ENCODE measurements around the gene FAM222A. TPM values are rescaled to one million over a fixed set of nuclear protein-coding genes. Genes with fewer than 3 reads are reported as not detected.

FAM222A gene
- total RNA-seq, 1 experiment from 2014 or later = 1.6 TPM

- Mint-ChIP-seq H3K27ac (no peak overlapping the region), H3K4me1 (peaks cover 20% of the 10 kb centered on the region), H3K4me3 (no peak overlapping the region), H3K27me3 (ENCODE audit: low read depth) (no peaks in the 10 kb centered on the region), H3K36me3 (no peaks in the 10 kb centered on the region), H3K9me3 (peaks cover 6% of the 10 kb centered on the region; the same call in 1 of the 2 replicates)
- peak; percentile 67 for TF ChIP-seq CTCF (IDR thresholded peaks at IDR 0.05)
- TF ChIP-seq ZNF423 (CRISPR knock-in tag; IDR thresholded peaks at IDR 0.05) = 0 out of 2 replicates have a peak, but pooled peaks have one; percentile 16
- TF ChIP-seq GTF2I (CRISPR knock-in tag; conservative IDR thresholded peaks at IDR 0.05) = peak; percentile 54; the same call in 1 of the 2 replicates
- TF ChIP-seq ZNF138 (CRISPR knock-in tag; conservative IDR thresholded peaks at IDR 0.05) = no peak
- TF ChIP-seq, protein P1, sequence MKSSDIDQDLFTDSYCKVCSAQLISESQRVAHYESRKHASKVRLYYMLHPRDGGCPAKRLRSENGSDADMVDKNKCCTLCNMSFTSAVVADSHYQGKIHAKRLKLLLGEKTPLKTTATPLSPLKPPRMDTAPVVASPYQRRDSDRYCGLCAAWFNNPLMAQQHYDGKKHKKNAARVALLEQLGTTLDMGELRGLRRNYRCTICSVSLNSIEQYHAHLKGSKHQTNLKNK (CRISPR knock-in tag; IDR thresholded peaks at IDR 0.05) = no peak
- ChIA-PET CTCF (interaction anchor here (0.6 to 8.6 kb wide), 52 partner anchors 9 to 386 kb away, joined by 3 to 108 read pairs (median 5); partner anchors contain the start of genes FAM222A, MMAB, MVK and TRPV4), POLR2A (no interaction called here)
- DNase-seq (ENCODE audit: low spot score) = peak; percentile 87
- peak; percentile 86 for ATAC-seq
Observed at GRCh38 chr12:109775172-109775881, 61.7 kb downstream of the FAM222A start.

GRCh38 chr12:109776624-109777023, 63.0 kb downstream of the FAM222A start:
- H3K36me3 Mint-ChIP-seq = no peaks in the 10 kb centered on the region
- no peak for DNase-seq (ENCODE audit: low spot score)
- no peak overlapping the region for H3K4me3 Mint-ChIP-seq
- H3K27ac Mint-ChIP-seq = no peak overlapping the region
- TF ChIP-seq ZSCAN18 (CRISPR knock-in tag; IDR thresholded peaks at IDR 0.05) (no peak), CTCF (IDR thresholded peaks at IDR 0.05) (no peak), ZNF232 (CRISPR knock-in tag; IDR thresholded peaks at IDR 0.05) (no peak), NFYB (CRISPR knock-in tag; conservative IDR thresholded peaks at IDR 0.05; ENCODE audit: low read depth) (no peak), HMGA2 (CRISPR knock-in tag; IDR thresholded peaks at IDR 0.05) (no peak), ATF1 (CRISPR knock-in tag; IDR thresholded peaks at IDR 0.05) (no peak), NFATC4 (CRISPR knock-in tag; IDR thresholded peaks at IDR 0.05) (no peak), SMAD4 (CRISPR knock-in tag; IDR thresholded peaks at IDR 0.05) (no peak), NR2C2 (CRISPR knock-in tag; IDR thresholded peaks at IDR 0.05) (no peak), PREB (CRISPR knock-in tag; IDR thresholded peaks at IDR 0.05; ENCODE audit: borderline replicate concordance) (no peak), TEAD1 (CRISPR knock-in tag; IDR thresholded peaks at IDR 0.05) (no peak), NR1H2 (CRISPR knock-in tag; IDR thresholded peaks at IDR 0.05) (no peak), JUN (CRISPR knock-in tag; IDR thresholded peaks at IDR 0.05) (no peak), ERG (CRISPR knock-in tag; IDR thresholded peaks at IDR 0.05) (no peak)
- TF ChIP-seq, protein P2, sequence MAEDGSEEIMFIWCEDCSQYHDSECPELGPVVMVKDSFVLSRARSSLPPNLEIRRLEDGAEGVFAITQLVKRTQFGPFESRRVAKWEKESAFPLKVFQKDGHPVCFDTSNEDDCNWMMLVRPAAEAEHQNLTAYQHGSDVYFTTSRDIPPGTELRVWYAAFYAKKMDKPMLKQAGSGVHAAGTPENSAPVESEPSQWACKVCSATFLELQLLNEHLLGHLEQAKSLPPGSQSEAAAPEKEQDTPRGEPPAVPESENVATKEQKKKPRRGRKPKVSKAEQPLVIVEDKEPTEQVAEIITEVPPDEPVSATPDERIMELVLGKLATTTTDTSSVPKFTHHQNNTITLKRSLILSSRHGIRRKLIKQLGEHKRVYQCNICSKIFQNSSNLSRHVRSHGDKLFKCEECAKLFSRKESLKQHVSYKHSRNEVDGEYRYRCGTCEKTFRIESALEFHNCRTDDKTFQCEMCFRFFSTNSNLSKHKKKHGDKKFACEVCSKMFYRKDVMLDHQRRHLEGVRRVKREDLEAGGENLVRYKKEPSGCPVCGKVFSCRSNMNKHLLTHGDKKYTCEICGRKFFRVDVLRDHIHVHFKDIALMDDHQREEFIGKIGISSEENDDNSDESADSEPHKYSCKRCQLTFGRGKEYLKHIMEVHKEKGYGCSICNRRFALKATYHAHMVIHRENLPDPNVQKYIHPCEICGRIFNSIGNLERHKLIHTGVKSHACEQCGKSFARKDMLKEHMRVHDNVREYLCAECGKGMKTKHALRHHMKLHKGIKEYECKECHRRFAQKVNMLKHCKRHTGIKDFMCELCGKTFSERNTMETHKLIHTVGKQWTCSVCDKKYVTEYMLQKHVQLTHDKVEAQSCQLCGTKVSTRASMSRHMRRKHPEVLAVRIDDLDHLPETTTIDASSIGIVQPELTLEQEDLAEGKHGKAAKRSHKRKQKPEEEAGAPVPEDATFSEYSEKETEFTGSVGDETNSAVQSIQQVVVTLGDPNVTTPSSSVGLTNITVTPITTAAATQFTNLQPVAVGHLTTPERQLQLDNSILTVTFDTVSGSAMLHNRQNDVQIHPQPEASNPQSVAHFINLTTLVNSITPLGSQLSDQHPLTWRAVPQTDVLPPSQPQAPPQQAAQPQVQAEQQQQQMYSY (CRISPR knock-in tag; IDR thresholded peaks at IDR 0.05) = no peak
- TF ChIP-seq, protein P1 (CRISPR knock-in tag; IDR thresholded peaks at IDR 0.05) = no peak
- ATAC-seq = no peak
- H3K4me1 Mint-ChIP-seq = peaks cover 15% of the 10 kb centered on the region
- peaks cover 6% of the 10 kb centered on the region; the same call in 1 of the 2 replicates for H3K9me3 Mint-ChIP-seq
- CTCF ChIA-PET = interaction anchor here (1.3 to 8.6 kb wide), 4 partner anchors 13 to 257 kb away, joined by 7 to 108 read pairs (median 28); no protein-coding TSS in a partner anchor
- H3K27me3 Mint-ChIP-seq (ENCODE audit: low read depth) = no peaks in the 10 kb centered on the region
- POLR2A ChIA-PET = no interaction called here

All from WTC11 (cell line).